HepG2 (cell line): ENCODE measurements around the gene MLX. TPM values are rescaled to one million over a fixed set of nuclear protein-coding genes. Genes with fewer than 3 reads are reported as not detected.
A peak's percentile ranks its signal among the peaks of the same experiment; 100 is the strongest.

Experiments
- ATAC-seq: fragments of 200-7000 bp; cut with Tn5 transposase; 3 replicates; pipeline ENCODE4 v1.9.1; 2020; ENCODE audit warnings: mild to moderate bottlenecking, moderate library complexity
- BruUV-seq: library from RNA; stranded (reverse); fragments of 400-500 nt; replicated peaks from 2 replicates; lab custom pipeline; 2021; lab: Mats Ljungman, UMichigan
- CTCF ChIA-PET: fragments of 300-600 bp; formaldehyde crosslinking; extraction: SDS; loops from one replicate; lab custom pipeline; 2021; ENCODE audit warnings: low total read pairs, inconsistent platforms, low intra/inter-chr PET ratio; lab: Yijun Ruan, JAX
- POLR2A ChIA-PET: fragments of 350-600 bp; sonication (Branson Sonifier 250); formaldehyde crosslinking; loops from one replicate; lab custom pipeline; 2020; ENCODE audit warnings: antibody characterized with exemption, inconsistent platforms; lab: Yijun Ruan, JAX
- DNase-seq: peaks from one replicate; pipeline ENCODE4 v3.0.0-alpha.2; 2015; ENCODE audit warnings: low spot score
- FAIRE-seq: peaks from 3 replicates; lab custom pipeline; 2011; peaks lifted over from hg19 to GRCh38; lab: Jason Lieb, UNC
- H2AFZ ChIP-seq: one replicate; pipeline ENCODE4 v1.6.1; 2011; ENCODE audit warnings: low read length, inconsistent platforms
- H3K27ac ChIP-seq: fragments of 300-600 bp; 3 replicates; pipeline ENCODE4 v1.8.0; 2011; ENCODE audit warnings: mixed run types, mild to moderate bottlenecking, mixed read lengths, low read length, inconsistent platforms; ENCODE audit not compliant: insufficient read depth; ENCODE audit errors: extremely low read length
- H3K27me3 ChIP-seq, 2 experiments: fragments of 200-600 bp in 1 of 2; 2 replicates in 1 of 2; 3 replicates in 1 of 2; pipeline versions ENCODE4 v1.6.0 to v1.8.0; 2011; ENCODE audit warnings: low read length in 2 of 2, mild to moderate bottlenecking in 2 of 2, moderate library complexity in 2 of 2, inconsistent platforms in 1 of 2; ENCODE audit not compliant: insufficient read depth in 2 of 2, control insufficient read depth in 1 of 2
- H3K36me3 ChIP-seq, 2 experiments: fragments of 200-600 bp in 1 of 2; replicated peaks in 1 of 2; 2 replicates in 1 of 2; 3 replicates in 1 of 2; pipeline versions ENCODE4 v1.5.1 to v1.8.0; 2011; ENCODE audit warnings: low read length in 2 of 2, inconsistent platforms in 1 of 2; ENCODE audit not compliant: insufficient read depth in 2 of 2, control insufficient read depth in 1 of 2
- H3K4me1 ChIP-seq: 2 replicates; pipeline ENCODE4 v1.5.1; 2012; ENCODE audit warnings: low read length, inconsistent platforms; ENCODE audit not compliant: insufficient read depth
- H3K4me2 ChIP-seq: 2 replicates; pipeline ENCODE4 v1.6.0; 2011; ENCODE audit warnings: low read depth, low read length, inconsistent platforms
- H3K4me3 ChIP-seq, 3 experiments: fragments of 200-600 bp in 1 of 3; sonication (generic), shearing (Covaris generic) in 1 of 3; replicated peaks in 1 of 3; 2 replicates each; pipeline ENCODE4 v1.5.1; 2011 to 2016; ENCODE audit warnings: low read length in 3 of 3, inconsistent platforms in 2 of 3, low read depth in 2 of 3, mild to moderate bottlenecking in 2 of 3, control low read depth in 1 of 3, mixed read lengths in 1 of 3; ENCODE audit not compliant: insufficient read depth in 1 of 3
- H3K79me2 ChIP-seq: one replicate; pipeline ENCODE4 v1.6.1; 2011; ENCODE audit warnings: low read length, inconsistent platforms; ENCODE audit not compliant: insufficient read depth
- H3K9ac ChIP-seq: 2 replicates; pipeline ENCODE4 v1.6.0; 2011; ENCODE audit warnings: mild to moderate bottlenecking, low read depth, low read length, inconsistent platforms; ENCODE audit not compliant: insufficient read depth
- H3K9me3 ChIP-seq: 2 replicates; pipeline ENCODE4 v1.5.1; 2012; ENCODE audit warnings: mild to moderate bottlenecking, low read length
- H4K20me1 ChIP-seq: 2 replicates; pipeline ENCODE4 v1.6.0; 2011; ENCODE audit warnings: inconsistent platforms, mild to moderate bottlenecking, low read length, moderate library complexity; ENCODE audit not compliant: insufficient read depth
- FOSL2 ChIP-seq: sonication (generic); formaldehyde crosslinking; IDR thresholded peaks from 2 replicates; pipeline ENCODE4 v1.4.0; 2020; ENCODE audit warnings: missing genetic modification reagents
- MAZ ChIP-seq, 2 experiments: sonication (generic) in 1 of 2; formaldehyde crosslinking in 1 of 2; IDR thresholded peaks; 2 replicates each; pipeline versions ENCODE4 v1.5.0 to v1.6.1; 2012 to 2020; ENCODE audit warnings: low read depth in 2 of 2, mild to moderate bottlenecking in 2 of 2, borderline replicate concordance in 1 of 2, improper control_type of control experiment in 1 of 2, low read length in 1 of 2, missing genetic modification reagents in 1 of 2, moderate library complexity in 1 of 2
- PATZ1 ChIP-seq: sonication (generic); formaldehyde crosslinking; IDR thresholded peaks from 2 replicates; pipeline ENCODE4 v1.4.0; 2020; ENCODE audit warnings: missing genetic modification reagents
- POLR2G ChIP-seq: fragments of 200-400 bp; formaldehyde crosslinking; IDR thresholded peaks from 2 replicates; pipeline ENCODE4 v1.6.1; 2018; ENCODE audit warnings: mild to moderate bottlenecking, low read depth, low read length, moderate library complexity
- ZBTB3 ChIP-seq: sonication (generic); formaldehyde crosslinking; IDR thresholded peaks from 2 replicates; pipeline ENCODE4 v1.4.0; 2020; ENCODE audit warnings: low read depth, mild to moderate bottlenecking, moderate library complexity, missing genetic modification reagents, borderline replicate concordance
- ZNF563 ChIP-seq: sonication (generic); formaldehyde crosslinking; IDR thresholded peaks from 2 replicates; pipeline ENCODE4 v1.8.0; 2022; ENCODE audit warnings: mild to moderate bottlenecking, moderate library complexity, missing genetic modification reagents
- ZNF614 ChIP-seq: IDR thresholded peaks from 2 replicates; pipeline ENCODE4 v1.6.1; 2018; ENCODE audit warnings: missing biosample characterization, missing genetic modification reagents, inconsistent platforms, borderline replicate concordance
- ZNF709 ChIP-seq: sonication (generic); formaldehyde crosslinking; IDR thresholded peaks from 2 replicates; pipeline ENCODE4 v1.5.0; 2020; ENCODE audit warnings: mild to moderate bottlenecking, missing genetic modification reagents
- WGBS: methylation state at CpG from one replicate; pipeline ENCODE4 v1.1.6; 2017; ENCODE audit warnings: low lambda C conversion rate; 5-methylcytosine and 5-hydroxymethylcytosine counted together
- in situ Hi-C: cut with HindIII; loops from 2 replicates; pipeline ENCODE4 v1.10.0; 2017; ENCODE audit warnings: low pct_unique_long_range_greater_than_20kb; ENCODE audit not compliant: extremely low pct_ligation_motif_present
- intact Hi-C: fragments of 100-400 bp; cut with micrococcal nuclease; formaldehyde crosslinking; loops from one replicate; pipeline ENCODE4 v1.10.0; 2022; ENCODE audit not compliant: unreplicated experiment
- polyA plus RNA-seq, 8 experiments: library from polyadenylated mRNA; depleted of rRNA in 3 of 8; stranded (reverse) in 7 of 8; unstranded in 1 of 8; fragments of >200 nt; fragmentation: Illumina TruSeq in 4 of 8; extraction: Trizol in 4 of 8; gene quantifications; 2 replicates each; pipeline versions ENCODE4 v1.2.1 to v1.2.3, GENCODE V29; 2011 to 2016; ENCODE audit warnings: low read depth in 4 of 8, missing spikeins in 1 of 8, mixed read lengths in 1 of 8; ENCODE audit not compliant: insufficient read depth in 1 of 8
- total RNA-seq, 5 experiments: library from RNA; depleted of rRNA; stranded (reverse); fragments of >200 nt; fragmentation: Illumina TruSeq; extraction: Trizol; gene quantifications; 2 replicates each; pipeline ENCODE4 v1.2.3, GENCODE V29; 2016; ENCODE audit warnings: low read depth in 1 of 5

MLX gene
- total and polyA plus RNA-seq, 2 of the 13 experiments (the other 11 are each of a cell fraction or from before 2014, with no cell fraction given), result 38.9 to 74.4 TPM

DNA sequence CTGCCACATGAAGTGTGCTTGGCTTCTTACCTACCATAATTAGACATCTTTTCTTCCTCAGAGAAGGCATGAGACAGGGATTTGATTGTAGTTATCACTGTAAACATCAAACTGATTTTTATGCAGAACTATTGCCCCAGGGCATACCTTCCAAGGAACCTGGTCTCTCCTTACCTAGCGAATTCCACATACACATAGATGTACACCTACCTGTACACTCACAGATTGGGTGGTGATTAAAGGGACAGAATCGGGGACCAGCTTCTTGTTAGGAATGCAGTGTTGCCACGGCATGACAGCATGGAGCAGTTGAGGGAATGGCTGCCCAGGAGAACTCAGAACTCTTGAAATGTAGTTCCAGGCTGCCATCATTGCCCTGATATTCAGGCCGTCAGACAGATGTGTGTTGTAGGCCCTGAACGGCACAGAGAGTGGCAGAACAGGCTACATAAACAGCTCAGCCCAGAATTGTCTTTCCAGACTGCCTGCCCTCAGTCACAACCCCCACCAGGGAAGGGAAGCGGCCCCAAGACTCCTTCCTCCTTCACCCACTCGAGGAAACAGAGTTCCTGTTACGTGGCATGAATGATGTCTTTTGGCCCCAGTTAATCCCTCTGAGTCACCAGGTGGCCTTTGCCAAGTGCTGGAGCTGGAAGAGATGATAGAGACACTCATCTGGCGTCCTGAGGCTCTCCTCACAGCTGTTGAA is 48.7 kb upstream of the MLX start (continued):
- TF ChIP-seq FOSL2 (CRISPR knock-in tag), result 0 out of 2 replicates have a peak, but pooled peaks have one; percentile 6
- TF ChIP-seq, all 625 proteins: peak for 7

- Histone ChIP-seq H3K9me3 (no peaks in the 10 kb centered on the region), H3K4me3 (no peak overlapping the region), H3K4me1 (peaks cover 64% of the 10 kb centered on the region), H3K27ac (peak overlapping the region; percentile 70), H3K36me3 (peaks cover 15 to 20% of the 10 kb centered on the region in 2 experiments), H4K20me1 (no peaks in the 10 kb centered on the region), H3K27me3 (no peaks in the 10 kb centered on the region), H3K4me2 (peak overlapping the region; percentile 53; the same call in 1 of the 2 replicates), H3K79me2 (no peaks in the 10 kb centered on the region), H3K9ac (peak overlapping the region; percentile 54), H2AFZ (no peak overlapping the region)
- FAIRE-seq (peak; percentile 4), ATAC-seq (no peak), DNase-seq (peak; percentile 63)
- POLR2A ChIA-PET, result interaction anchor here (1.2 to 4.3 kb wide), 13 partner anchors 8 to 130 kb away, joined by 3 to 52 read pairs (median 7); partner anchors contain the start of genes CAVIN1, NAGLU, RETREG3 and STAT3
- in situ Hi-C loops, result loop anchor here (5.0 kb wide), 1 partner anchor 97 kb away; the partner anchor contains the start of gene CAVIN1
- intact Hi-C loops, result no loop called here
- CTCF ChIA-PET, result interaction anchor here (1.4 to 2.5 kb wide), 2 partner anchors 8 to 59 kb away, joined by 3 to 28 read pairs; partner anchors contain the start of gene PSMC3IP
- BruUV-seq, result no TSS peak
- TF ChIP-seq ZNF563 (CRISPR knock-in tag) (peak; percentile 39; the same call in 1 of the 2 replicates), ZNF614 (CRISPR knock-in tag) (no peak), POLR2G (peak; percentile 16; the same call in 1 of the 2 replicates), ZNF709 (0 out of 2 replicates have a peak, but pooled peaks have one; percentile 61), PATZ1 (CRISPR knock-in tag) (peak; percentile 75), ZBTB3 (CRISPR knock-in tag) (no peak), MAZ (IDR thresholded peaks at IDR 0.05; ENCODE audit: borderline replicate concordance, low read depth, low read length) (0 out of 2 replicates have a peak, but pooled peaks have one; percentile 5), MAZ (CRISPR knock-in tag; IDR thresholded peaks at IDR 0.05; ENCODE audit: low read depth) (no peak)
- WGBS, result 70% methylated on average over 6 of the region's 6 CpGs
These were observed 48.0 kb upstream of the MLX start for GRCh38 chr17:42518755-42519545.
